HUES64 (cell line): ENCODE data around the gene LPAR2.

Experiments used
- H3K27ac ChIP-seq: 2 replicates; pipeline ENCODE4 v1.7.0; 2013; ENCODE audit warnings: low read depth, low read length, inconsistent platforms
- H3K27me3 ChIP-seq: 2 replicates; pipeline ENCODE4 v1.6.1; 2013; ENCODE audit warnings: mild to moderate bottlenecking, low read length; ENCODE audit not compliant: insufficient read depth
- H3K36me3 ChIP-seq: 2 replicates; pipeline ENCODE4 v1.6.1; 2013; ENCODE audit warnings: mild to moderate bottlenecking, low read length; ENCODE audit not compliant: insufficient read depth
- H3K4me1 ChIP-seq: 2 replicates; pipeline ENCODE4 v1.6.1; 2013; ENCODE audit warnings: mild to moderate bottlenecking, low read length, moderate library complexity; ENCODE audit not compliant: insufficient read depth
- H3K4me3 ChIP-seq: 2 replicates; pipeline ENCODE4 v1.5.1; 2013; ENCODE audit warnings: mild to moderate bottlenecking, low read length, moderate library complexity
- H3K9ac ChIP-seq: 2 replicates; pipeline ENCODE4 v1.6.1; 2013; ENCODE audit warnings: mild to moderate bottlenecking, low read depth, low read length
- H3K9me3 ChIP-seq: 2 replicates; pipeline ENCODE4 v1.6.1; 2013; ENCODE audit warnings: low read depth, low read length; ENCODE audit not compliant: insufficient read depth
- WGBS: fragments of 150-250, 120-280 bp; methylation state at CpG from one replicate; pipeline ENCODE4 v1.1.7; 2013; ENCODE audit warnings: missing lambda C conversion rate; 5-methylcytosine and 5-hydroxymethylcytosine counted together

The LPAR2 gene

DNA sequence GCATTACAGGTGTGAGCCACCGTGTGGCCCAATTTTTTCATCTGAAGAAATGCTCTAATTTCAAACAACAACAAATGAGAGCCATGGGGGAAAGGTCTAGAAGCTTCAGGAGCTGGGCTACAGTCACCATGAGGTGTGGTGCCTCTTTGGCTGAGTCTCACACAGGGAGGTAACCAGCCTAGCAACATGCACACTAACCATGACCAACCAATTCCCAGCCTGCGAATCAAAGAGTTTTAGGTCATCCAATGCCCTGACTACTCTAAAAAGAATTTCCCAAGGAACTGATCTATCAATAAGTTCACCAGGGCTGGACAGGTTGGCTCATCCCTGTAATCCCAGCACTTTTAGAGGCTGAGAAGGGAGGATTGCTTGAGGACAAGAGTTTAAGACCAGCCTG, 39.5 kb downstream of the LPAR2 start:
- H3K4me3 ChIP-seq: no peak overlapping the region
- no peaks in the 10 kb centered on the region for H3K27me3 ChIP-seq
- H3K9me3 ChIP-seq: no peaks in the 10 kb centered on the region
- no peak overlapping the region for H3K27ac ChIP-seq
- 86% methylated on average over 2 of the region's 2 CpGs for WGBS
- no peaks in the 10 kb centered on the region for H3K36me3 ChIP-seq
- H3K9ac ChIP-seq: no peak overlapping the region
- H3K4me1 ChIP-seq: peaks cover 12% of the 10 kb centered on the region

DNA sequence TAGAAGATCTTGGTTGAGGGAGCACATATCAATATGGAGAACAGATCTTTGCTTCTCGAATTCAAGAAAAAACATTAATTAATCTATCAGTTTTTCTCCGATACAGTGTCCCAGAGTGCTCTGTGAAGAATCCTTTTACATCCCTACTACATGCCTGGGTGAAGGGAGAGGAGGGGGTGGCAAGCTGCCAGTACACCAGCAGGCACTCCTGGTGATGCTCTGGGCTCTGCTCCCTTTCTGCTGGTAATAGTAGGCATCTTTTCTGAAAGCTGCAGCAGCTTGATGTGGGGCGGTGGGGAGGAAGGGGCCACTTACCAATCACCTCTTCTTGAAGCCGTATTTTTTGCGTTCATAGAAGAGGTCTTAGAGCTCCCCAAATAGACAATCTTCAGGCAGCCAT, 40.2 kb downstream of the LPAR2 start:
- Histone ChIP-seq H3K36me3 (no peaks in the 10 kb centered on the region), H3K4me3 (no peak overlapping the region), H3K4me1 (peaks cover 12% of the 10 kb centered on the region), H3K9ac (no peak overlapping the region), H3K27me3 (no peaks in the 10 kb centered on the region), H3K9me3 (no peaks in the 10 kb centered on the region), H3K27ac (no peak overlapping the region)
- 95% methylated on average over 4 of the region's 5 CpGs for WGBS

- no peak overlapping the region for H3K27ac ChIP-seq
- H3K27me3 ChIP-seq: no peaks in the 10 kb centered on the region
- H3K4me1 ChIP-seq: no peaks in the 10 kb centered on the region
- 90% methylated on average over 6 of the region's 6 CpGs for WGBS
- no peak overlapping the region for H3K9ac ChIP-seq
- no peak overlapping the region for H3K4me3 ChIP-seq
- H3K36me3 ChIP-seq: no peaks in the 10 kb centered on the region
- H3K9me3 ChIP-seq: no peaks in the 10 kb centered on the region
These were observed 43.7 kb downstream of the LPAR2 start for GRCh38 chr19:19584356-19584755.

DNA sequence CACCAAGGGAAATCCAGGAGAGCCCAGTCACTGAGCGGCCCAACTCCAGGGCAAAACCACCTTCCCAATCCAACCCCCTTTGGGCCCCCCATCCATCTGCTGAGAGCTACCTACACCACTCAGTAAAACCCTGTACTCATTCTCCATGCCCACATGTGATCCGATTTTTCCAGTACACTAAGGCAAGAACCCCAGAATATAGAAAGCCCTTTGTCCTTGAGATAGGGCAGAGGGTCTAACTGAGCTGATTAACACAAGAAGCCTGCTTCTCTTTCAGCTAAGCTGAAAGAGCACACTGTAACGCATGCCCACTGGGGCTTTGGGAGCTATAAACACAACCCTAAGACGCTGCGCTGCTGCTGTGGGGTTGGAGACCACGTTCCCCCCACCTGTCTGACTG, 45.5 kb downstream of the LPAR2 start:
- H3K9me3 ChIP-seq: no peaks in the 10 kb centered on the region
- H3K4me1 ChIP-seq: no peaks in the 10 kb centered on the region
- H3K4me3 ChIP-seq: no peak overlapping the region
- no peaks in the 10 kb centered on the region for H3K27me3 ChIP-seq
- H3K27ac ChIP-seq: no peak overlapping the region
- H3K9ac ChIP-seq: no peak overlapping the region
- 89% methylated on average over 6 of the region's 6 CpGs for WGBS
- H3K36me3 ChIP-seq: no peaks in the 10 kb centered on the region

GRCh38 chr19:19581391-19581790, 46.6 kb downstream of the LPAR2 start:
- Histone ChIP-seq H3K36me3 (no peaks in the 10 kb centered on the region), H3K27me3 (no peaks in the 10 kb centered on the region), H3K4me3 (no peak overlapping the region), H3K9ac (no peak overlapping the region), H3K9me3 (no peaks in the 10 kb centered on the region), H3K4me1 (no peaks in the 10 kb centered on the region), H3K27ac (no peak overlapping the region)
- 95% methylated on average over 13 of the region's 13 CpGs for WGBS

GRCh38 chr19:19580418-19580817, 47.6 kb downstream of the LPAR2 start:
- H3K4me3 ChIP-seq: no peak overlapping the region
- no peaks in the 10 kb centered on the region for H3K36me3 ChIP-seq
- H3K9ac ChIP-seq: no peak overlapping the region
- WGBS: 96% methylated on average over 4 of the region's 4 CpGs
- no peak overlapping the region for H3K27ac ChIP-seq
- no peaks in the 10 kb centered on the region for H3K9me3 ChIP-seq
- H3K27me3 ChIP-seq: no peaks in the 10 kb centered on the region
- H3K4me1 ChIP-seq: no peaks in the 10 kb centered on the region; the same call in 1 of the 2 replicates

GRCh38 chr19:19579533-19580361, 48.3 kb downstream of the LPAR2 start:
- H3K27ac ChIP-seq: no peak overlapping the region
- no peak overlapping the region for H3K4me3 ChIP-seq
- H3K9ac ChIP-seq: no peak overlapping the region
- WGBS: 87% methylated on average over 25 of the region's 25 CpGs
- no peaks in the 10 kb centered on the region for H3K36me3 ChIP-seq
- no peaks in the 10 kb centered on the region for H3K27me3 ChIP-seq
- H3K9me3 ChIP-seq: no peaks in the 10 kb centered on the region
- H3K4me1 ChIP-seq: no peaks in the 10 kb centered on the region; the same call in 1 of the 2 replicates

GRCh38 chr19:19578252-19578651, 49.8 kb downstream of the LPAR2 start:
- no peak overlapping the region for H3K9ac ChIP-seq
- H3K36me3 ChIP-seq: no peaks in the 10 kb centered on the region
- no peak overlapping the region for H3K27ac ChIP-seq
- no peaks in the 10 kb centered on the region for H3K27me3 ChIP-seq
- H3K4me3 ChIP-seq: no peak overlapping the region
- no peaks in the 10 kb centered on the region; the same call in 1 of the 2 replicates for H3K4me1 ChIP-seq
- 93% methylated on average over 6 of the region's 6 CpGs for WGBS
- no peaks in the 10 kb centered on the region for H3K9me3 ChIP-seq

- H3K4me3 ChIP-seq: no peak overlapping the region
- H3K9me3 ChIP-seq: no peaks in the 10 kb centered on the region
- H3K9ac ChIP-seq: no peak overlapping the region
- no peaks in the 10 kb centered on the region; the same call in 1 of the 2 replicates for H3K4me1 ChIP-seq
- no peaks in the 10 kb centered on the region for H3K27me3 ChIP-seq
- no peak overlapping the region for H3K27ac ChIP-seq
- H3K36me3 ChIP-seq: no peaks in the 10 kb centered on the region
- WGBS: 60% methylated on average over 6 of the region's 6 CpGs
These were observed 52.6 kb downstream of the LPAR2 start for GRCh38 chr19:19575411-19575810.
